ENCODE results near the gene CORO6. TPM values are rescaled to one million over a fixed set of nuclear protein-coding genes. Genes with fewer than 3 reads are reported as not detected.

Gene CORO6
- total RNA-seq, 4 donors from 2014 or later: 34.5 to 139 (median 83.1) TPM

GRCh38 chr17:29575511-29576213 lies 47.0 kb downstream of the CORO6 start:
- Histone ChIP-seq H3K4me1 (peaks cover 0 to 77% (median 27%) of the 10 kb centered on the region in 4 donors), H3K4me3 (no peak overlapping the region), H3K27ac (peak overlapping the region in 1 of 4 donors; percentile 90), H3K27me3 (no peaks in the 10 kb centered on the region), H3K9me3 (no peaks in the 10 kb centered on the region), H3K36me3 (peaks cover 0 to 68% (median 21%) of the 10 kb centered on the region in 3 donors)
- WGBS, 2 donors: 76 to 78% methylated on average over 23 to 24 of the region's 28 CpGs
- no peak for TF ChIP-seq CTCF (IDR thresholded peaks at IDR 0.05)
- no peak for TF ChIP-seq POLR2A (IDR thresholded peaks at IDR 0.05)
- no peak for TF ChIP-seq EP300 (IDR thresholded peaks at IDR 0.05)
- no peak for DNase-seq (ENCODE audit: low spot score in 2 of 2)

GRCh38 chr17:29574732-29575510 lies 47.8 kb downstream of the CORO6 start:
- 53 to 70% methylated on average over 6 to 14 of the region's 17 CpGs for WGBS, 2 donors
- H3K27ac ChIP-seq: peak overlapping the region in 2 of 4 donors; percentile 69 to 90
- no peaks in the 10 kb centered on the region for H3K9me3 ChIP-seq
- TF ChIP-seq POLR2A (IDR thresholded peaks at IDR 0.05) (no peak), EP300 (IDR thresholded peaks at IDR 0.05) (no peak), CTCF (IDR thresholded peaks at IDR 0.05) (no peak)
- DNase-seq (ENCODE audit: low spot score in 2 of 2): no peak
- no peaks in the 10 kb centered on the region for H3K27me3 ChIP-seq
- peaks cover 0 to 76% (median 23%) of the 10 kb centered on the region in 4 donors for H3K4me1 ChIP-seq
- no peak overlapping the region for H3K4me3 ChIP-seq
- H3K36me3 ChIP-seq: peaks cover 0 to 67% (median 21%) of the 10 kb centered on the region in 3 donors

GRCh38 chr17:29573871-29574731 lies 48.6 kb downstream of the CORO6 start:
- H3K36me3 ChIP-seq: peaks cover 0 to 59% (median 21%) of the 10 kb centered on the region in 3 donors
- no peak for TF ChIP-seq CTCF (IDR thresholded peaks at IDR 0.05)
- no peak for TF ChIP-seq POLR2A (IDR thresholded peaks at IDR 0.05)
- TF ChIP-seq EP300 (IDR thresholded peaks at IDR 0.05): no peak
- peak overlapping the region in 3 of 4 donors; percentile 18 to 90 (median 69) for H3K27ac ChIP-seq
- 69 to 70% methylated on average over 12 to 13 of the region's 14 CpGs for WGBS, 2 donors
- DNase-seq (ENCODE audit: low spot score in 2 of 2): peak in 1 of 2 donors; percentile 10
- no peak overlapping the region for H3K4me3 ChIP-seq
- peaks cover 0 to 78% (median 28%) of the 10 kb centered on the region in 4 donors for H3K4me1 ChIP-seq
- no peaks in the 10 kb centered on the region for H3K9me3 ChIP-seq
- H3K27me3 ChIP-seq: no peaks in the 10 kb centered on the region

- Histone ChIP-seq H3K27ac (peak overlapping the region in 3 of 4 donors; percentile 18 to 90 (median 69)), H3K9me3 (no peaks in the 10 kb centered on the region), H3K4me3 (no peak overlapping the region), H3K27me3 (no peaks in the 10 kb centered on the region), H3K4me1 (peaks cover 0 to 75% (median 29%) of the 10 kb centered on the region in 4 donors), H3K36me3 (peaks cover 0 to 53% (median 21%) of the 10 kb centered on the region in 3 donors)
- TF ChIP-seq CTCF (IDR thresholded peaks at IDR 0.05) (no peak), EP300 (IDR thresholded peaks at IDR 0.05) (no peak), POLR2A (IDR thresholded peaks at IDR 0.05) (no peak)
- 64 to 77% methylated on average over 2 to 6 of the region's 6 CpGs for WGBS, 2 donors
- peak in 1 of 2 donors; percentile 3 for DNase-seq (ENCODE audit: low spot score in 2 of 2)
These were observed 49.2 kb downstream of the CORO6 start for GRCh38 chr17:29573558-29573869.
